ENCODE results near the gene FNIP1.
"Not testable (repeated sequence)": the region's sequence is repeated elsewhere in the genome, so short reads cannot be mapped to it uniquely, and the experiment has no call there.

The FNIP1 gene

DNA sequence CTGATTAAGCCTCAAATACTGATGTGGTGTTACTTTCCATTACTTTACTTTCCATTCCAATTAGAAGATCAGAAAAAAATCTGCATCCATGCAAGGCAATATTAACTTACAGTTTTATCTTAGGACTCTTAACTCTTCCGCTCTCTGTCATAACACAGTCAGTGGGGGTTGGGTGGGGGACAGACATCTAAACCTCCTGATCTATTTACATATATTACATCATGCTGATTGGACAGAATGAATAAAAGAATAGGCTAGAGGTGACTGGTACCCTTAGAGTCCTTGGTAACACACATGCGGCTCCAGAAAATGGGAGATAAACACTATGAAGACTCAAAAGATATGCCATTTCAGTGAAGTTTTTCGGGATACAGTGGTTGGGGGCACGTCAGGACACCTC is 189.4 kb downstream of the FNIP1 start:
- DNase-seq (ENCODE audit: low read depth), result no peak

DNA sequence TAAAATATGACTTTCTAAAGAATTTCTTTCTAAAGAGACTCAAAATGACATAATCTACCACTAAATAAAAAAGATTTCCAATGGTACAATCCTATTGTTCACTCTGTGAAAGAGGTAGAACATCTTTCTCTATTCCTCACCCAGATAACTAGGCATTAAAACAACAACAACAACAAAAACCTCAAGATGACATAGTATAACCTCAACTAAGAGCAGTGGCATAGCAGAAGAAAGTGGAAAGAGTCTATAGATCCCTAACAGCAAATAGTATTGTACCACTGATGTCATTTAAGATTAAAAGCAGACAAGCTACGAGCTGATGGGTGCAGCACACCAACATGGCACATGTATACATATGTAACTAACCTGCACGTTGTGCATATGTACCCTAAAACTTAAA is 191.7 kb downstream of the FNIP1 start:
- DNase-seq (ENCODE audit: low read depth), result no peak

DNA sequence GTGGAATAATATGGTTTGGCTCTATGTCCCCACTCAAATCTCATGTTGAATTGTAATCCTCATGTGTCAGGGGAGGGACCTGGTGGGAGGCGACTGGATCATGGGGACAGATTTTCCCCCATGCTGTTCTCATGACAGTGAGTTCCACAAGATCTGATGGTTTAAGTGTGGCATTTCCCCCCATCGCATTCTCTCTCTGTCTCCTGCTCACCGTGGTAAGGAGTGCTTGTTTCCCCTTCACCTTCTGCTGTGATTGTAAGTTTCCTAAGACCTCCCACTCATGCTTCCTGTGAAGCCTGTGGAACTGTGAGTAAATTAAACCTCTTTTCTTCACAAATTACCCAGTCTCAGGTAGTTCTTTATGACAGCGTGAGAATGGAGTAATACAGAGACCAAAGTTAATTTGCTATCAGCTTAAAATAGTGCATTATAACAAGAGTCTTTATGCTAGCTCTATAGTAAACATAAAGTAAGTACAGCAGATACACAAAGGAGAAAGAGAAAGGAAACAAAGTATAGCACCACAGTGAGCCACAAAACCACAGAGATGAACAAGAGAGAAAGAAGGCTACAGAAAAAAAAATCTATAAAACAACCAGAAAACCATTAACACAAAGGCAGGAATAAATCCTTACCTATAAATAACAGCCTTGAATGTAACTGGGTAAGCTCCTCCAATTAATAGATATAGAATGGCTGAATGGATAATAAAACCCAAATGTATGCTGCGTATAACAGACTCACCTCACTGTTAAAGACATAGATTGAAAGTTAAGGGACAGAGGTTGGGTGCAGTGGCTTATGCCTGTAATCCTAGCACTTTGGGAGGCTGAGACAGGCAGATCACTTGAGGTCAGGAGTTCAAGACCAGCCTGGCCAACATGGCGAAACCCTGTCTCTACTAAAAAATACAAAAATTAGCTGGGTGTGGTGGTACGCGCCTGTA is 201.5 kb downstream of the FNIP1 start:
- peak; percentile 6 for DNase-seq (ENCODE audit: low read depth)

DNA sequence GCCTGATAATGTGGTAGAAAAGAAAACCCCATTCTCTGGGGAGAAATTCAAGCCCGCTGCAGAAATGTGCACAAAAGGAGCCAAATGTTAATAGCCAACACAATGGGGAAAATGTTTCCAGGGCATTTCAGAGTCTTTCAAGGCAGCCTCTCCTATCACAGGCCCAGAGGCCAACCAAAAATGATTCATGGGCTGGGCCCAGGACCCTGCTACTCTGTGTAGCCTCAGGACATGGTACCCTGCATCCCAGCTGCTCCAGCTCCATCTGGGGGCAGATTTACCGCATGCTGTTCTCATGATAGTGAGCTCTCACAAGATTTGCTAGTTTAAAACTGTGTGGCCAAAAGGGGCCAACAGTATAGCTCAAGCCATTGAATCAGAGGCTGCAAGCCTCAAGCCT is 202.9 kb downstream of the FNIP1 start:
- no peak for DNase-seq (ENCODE audit: low read depth)

DNA sequence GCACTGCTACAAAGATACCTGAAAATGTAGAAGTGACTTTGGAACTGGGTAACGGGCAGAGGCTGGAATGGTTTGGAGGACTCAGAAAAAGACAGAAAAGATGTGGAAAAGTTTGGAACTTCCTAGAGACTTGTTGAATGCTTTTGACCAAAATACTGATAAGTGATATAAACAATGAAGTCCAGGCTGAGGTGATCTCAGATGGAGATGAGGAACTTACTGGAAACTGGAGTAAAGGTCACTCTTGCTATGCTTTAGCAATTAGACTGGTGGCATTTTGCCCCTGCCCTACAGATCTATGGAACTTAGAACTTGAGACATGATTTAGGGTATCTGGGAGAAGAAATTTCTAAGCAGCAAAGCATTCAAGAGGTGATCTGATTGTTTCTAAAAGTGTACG is 203.4 kb downstream of the FNIP1 start:
- not testable (repeated sequence) for DNase-seq (ENCODE audit: low read depth)

Data from stimulated activated CD8-positive, alpha-beta memory T cell treated with anti-CD3 and anti-CD28 coated beads, Interleukin-12 subunit alpha, Interleukin-12 subunit beta, amount 100 ng/mL, for 1 hour (primary cell).